Fibroblast of lung (primary cell): ENCODE results near the gene FAM20C.

ENCODE experiments used
- EZH2 ChIP-seq: IDR thresholded peaks from 2 replicates; pipeline ENCODE4 v1.5.1; 2012; ENCODE audit warnings: low read length, control low read depth, mild to moderate bottlenecking; ENCODE audit errors: missing control alignments
- TF ChIP-seq, protein P1 (sequence below), 2 donors: IDR thresholded peaks in 1 of 2; conservative IDR thresholded peaks in 1 of 2; 1 replicate in 1 of 2; 2 replicates in 1 of 2; pipeline ENCODE4 v1.5.1; 2011 to 2012; ENCODE audit warnings: low read length in 2 of 2, control low read depth in 1 of 2, inconsistent platforms in 1 of 2, low read depth in 1 of 2, mild to moderate bottlenecking in 1 of 2

DNA sequence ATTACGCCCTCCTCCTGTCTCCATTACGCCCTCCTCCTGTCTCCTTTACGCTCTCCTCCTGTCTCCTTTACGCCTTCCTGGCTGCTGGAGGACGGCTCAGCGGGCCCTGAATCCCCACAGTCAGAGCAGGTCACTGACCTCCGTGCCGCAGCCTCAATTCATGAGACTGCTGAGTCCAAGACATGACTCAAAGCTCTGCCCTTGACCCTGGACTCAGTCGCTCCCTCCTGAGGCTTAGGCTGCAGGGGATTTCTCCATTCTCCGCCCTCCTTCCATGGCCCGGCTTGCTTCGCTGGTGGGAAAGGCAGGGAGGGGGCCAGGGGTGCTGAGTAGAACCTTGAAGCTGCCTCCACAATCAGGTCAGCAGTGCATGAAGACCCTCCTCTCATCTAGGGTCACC, 76.6 kb downstream of the FAM20C start:
- TF ChIP-seq, protein P1, sequence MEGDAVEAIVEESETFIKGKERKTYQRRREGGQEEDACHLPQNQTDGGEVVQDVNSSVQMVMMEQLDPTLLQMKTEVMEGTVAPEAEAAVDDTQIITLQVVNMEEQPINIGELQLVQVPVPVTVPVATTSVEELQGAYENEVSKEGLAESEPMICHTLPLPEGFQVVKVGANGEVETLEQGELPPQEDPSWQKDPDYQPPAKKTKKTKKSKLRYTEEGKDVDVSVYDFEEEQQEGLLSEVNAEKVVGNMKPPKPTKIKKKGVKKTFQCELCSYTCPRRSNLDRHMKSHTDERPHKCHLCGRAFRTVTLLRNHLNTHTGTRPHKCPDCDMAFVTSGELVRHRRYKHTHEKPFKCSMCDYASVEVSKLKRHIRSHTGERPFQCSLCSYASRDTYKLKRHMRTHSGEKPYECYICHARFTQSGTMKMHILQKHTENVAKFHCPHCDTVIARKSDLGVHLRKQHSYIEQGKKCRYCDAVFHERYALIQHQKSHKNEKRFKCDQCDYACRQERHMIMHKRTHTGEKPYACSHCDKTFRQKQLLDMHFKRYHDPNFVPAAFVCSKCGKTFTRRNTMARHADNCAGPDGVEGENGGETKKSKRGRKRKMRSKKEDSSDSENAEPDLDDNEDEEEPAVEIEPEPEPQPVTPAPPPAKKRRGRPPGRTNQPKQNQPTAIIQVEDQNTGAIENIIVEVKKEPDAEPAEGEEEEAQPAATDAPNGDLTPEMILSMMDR (conservative IDR thresholded peaks at IDR 0.05 in 1 of 2, IDR thresholded peaks at IDR 0.05 in 1 of 2; ENCODE audit: low read depth in 1 of 2, low read length in 2 of 2), result no peak
- TF ChIP-seq EZH2, result no peak
